ENCODE measurements around the gene FAM20C.
A peak's percentile ranks its signal among the peaks of the same experiment; 100 is the strongest.
"Not testable (repeated sequence)": the region's sequence is repeated elsewhere in the genome, so short reads cannot be mapped to it uniquely, and the experiment has no call there.

The FAM20C gene

GRCh38 chr7:174716-175115 lies 17.7 kb upstream of the FAM20C start:
- no peak for DNase-seq

- no peak for DNase-seq
Measured at GRCh38 chr7:175955-176354, 16.4 kb upstream of the FAM20C start.

GRCh38 chr7:176381-176780 lies 16.0 kb upstream of the FAM20C start:
- no peak for DNase-seq

- DNase-seq = no peak
Measured at GRCh38 chr7:176786-177459, 15.4 kb upstream of the FAM20C start.

- DNase-seq = no peak
Measured at GRCh38 chr7:178444-178843, 13.9 kb upstream of the FAM20C start.

- DNase-seq = no peak
Measured at GRCh38 chr7:179209-179681, 13.1 kb upstream of the FAM20C start.

GRCh38 chr7:179948-180694 lies 12.2 kb upstream of the FAM20C start:
- no peak for DNase-seq

GRCh38 chr7:181738-182137 lies 10.6 kb upstream of the FAM20C start:
- no peak for DNase-seq

- not testable (repeated sequence) for DNase-seq
Measured at GRCh38 chr7:182502-182901, 9.9 kb upstream of the FAM20C start.

- DNase-seq = no peak
Measured at GRCh38 chr7:183496-184292, 8.7 kb upstream of the FAM20C start.

GRCh38 chr7:184294-185264 lies 7.8 kb upstream of the FAM20C start:
- DNase-seq = no peak

- no peak for DNase-seq
Measured at GRCh38 chr7:186516-187113, 5.8 kb upstream of the FAM20C start.

GRCh38 chr7:187227-187927 lies 5.0 kb upstream of the FAM20C start:
- DNase-seq = no peak

- DNase-seq = no peak
Measured at GRCh38 chr7:188174-188573, 4.2 kb upstream of the FAM20C start.

GRCh38 chr7:188727-189500 lies 3.5 kb upstream of the FAM20C start:
- DNase-seq = no peak

GRCh38 chr7:189719-190118 lies 2.7 kb upstream of the FAM20C start:
- no peak for DNase-seq

- no peak for DNase-seq
Measured at GRCh38 chr7:190196-190595, 2.2 kb upstream of the FAM20C start.

GRCh38 chr7:191105-191980 lies 1.0 kb upstream of the FAM20C start:
- peak; percentile 71 for DNase-seq

GRCh38 chr7:192701-193480 lies 520 bp downstream of the FAM20C start:
- no peak for DNase-seq
